ENCODE data around the gene WBP2. TPM values are rescaled to one million over a fixed set of nuclear protein-coding genes. Genes with fewer than 3 reads are reported as not detected.

WBP2 gene
- total and polyA plus RNA-seq, 2 of the 13 experiments (the other 11 are each of a cell fraction or from before 2014, with no cell fraction given): 29.2 to 29.5 TPM

GRCh38 chr17:75845058-75845711 is 9.9 kb downstream of the WBP2 start (continued):
- TF ChIP-seq ZNF605 (CRISPR knock-in tag; IDR thresholded peaks at IDR 0.05): peak; percentile 93
- no peak for TF ChIP-seq DNMT3B (CRISPR knock-in tag; conservative IDR thresholded peaks at IDR 0.05)
- no peak for TF ChIP-seq ATAD3A (CRISPR knock-in tag; IDR thresholded peaks at IDR 0.05)
- no peak for TF ChIP-seq ZNF33B (CRISPR knock-in tag; IDR thresholded peaks at IDR 0.05)
- TF ChIP-seq, protein P1, sequence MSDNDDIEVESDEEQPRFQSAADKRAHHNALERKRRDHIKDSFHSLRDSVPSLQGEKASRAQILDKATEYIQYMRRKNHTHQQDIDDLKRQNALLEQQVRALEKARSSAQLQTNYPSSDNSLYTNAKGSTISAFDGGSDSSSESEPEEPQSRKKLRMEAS (IDR thresholded peaks at IDR 0.05): peak; percentile 87
- peak; percentile 65; the same call in 1 of the 2 replicates for TF ChIP-seq ZBTB7A (CRISPR knock-in tag; IDR thresholded peaks at IDR 0.05)
- TF ChIP-seq ZNF746 (CRISPR knock-in tag; IDR thresholded peaks at IDR 0.05): no peak
- TF ChIP-seq ELF4 (CRISPR knock-in tag; IDR thresholded peaks at IDR 0.05; ENCODE audit: borderline replicate concordance): no peak
- TF ChIP-seq, protein P2, sequence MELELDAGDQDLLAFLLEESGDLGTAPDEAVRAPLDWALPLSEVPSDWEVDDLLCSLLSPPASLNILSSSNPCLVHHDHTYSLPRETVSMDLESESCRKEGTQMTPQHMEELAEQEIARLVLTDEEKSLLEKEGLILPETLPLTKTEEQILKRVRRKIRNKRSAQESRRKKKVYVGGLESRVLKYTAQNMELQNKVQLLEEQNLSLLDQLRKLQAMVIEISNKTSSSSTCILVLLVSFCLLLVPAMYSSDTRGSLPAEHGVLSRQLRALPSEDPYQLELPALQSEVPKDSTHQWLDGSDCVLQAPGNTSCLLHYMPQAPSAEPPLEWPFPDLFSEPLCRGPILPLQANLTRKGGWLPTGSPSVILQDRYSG (CRISPR knock-in tag; IDR thresholded peaks at IDR 0.05): no peak
- TF ChIP-seq ZNF570 (CRISPR knock-in tag; IDR thresholded peaks at IDR 0.05; ENCODE audit: borderline replicate concordance): no peak
- TF ChIP-seq GATAD2A (CRISPR knock-in tag; IDR thresholded peaks at IDR 0.05): peak; percentile 78
- peak; percentile 82 for TF ChIP-seq RAD21 (CRISPR knock-in tag; IDR thresholded peaks at IDR 0.05)
- TF ChIP-seq NFRKB (IDR thresholded peaks at IDR 0.05): no peak
- TF ChIP-seq CBFB (CRISPR knock-in tag; IDR thresholded peaks at IDR 0.05): no peak
- peak; percentile 88 for TF ChIP-seq KDM2A (CRISPR knock-in tag; IDR thresholded peaks at IDR 0.05; ENCODE audit: borderline replicate concordance, low read depth)
- TF ChIP-seq RAD51 (IDR thresholded peaks at IDR 0.05; ENCODE audit: borderline replicate concordance): no peak
- TF ChIP-seq MTERF4 (CRISPR knock-in tag; IDR thresholded peaks at IDR 0.05): 0 out of 2 replicates have a peak, but pooled peaks have one; percentile 12
- peak; percentile 38; the same call in 1 of the 2 replicates for TF ChIP-seq ZC3H4 (CRISPR knock-in tag; IDR thresholded peaks at IDR 0.05; ENCODE audit: borderline replicate concordance)
- 0 out of 2 replicates have a peak, but pooled peaks have one; percentile 32 for TF ChIP-seq RELA (CRISPR knock-in tag; IDR thresholded peaks at IDR 0.05)
- 0 out of 2 replicates have a peak, but pooled peaks have one; percentile 7 for TF ChIP-seq JUND (CRISPR knock-in tag; IDR thresholded peaks at IDR 0.05)
- TF ChIP-seq ZNF430 (CRISPR knock-in tag; IDR thresholded peaks at IDR 0.05): peak; percentile 67
- no peak for TF ChIP-seq ZNF816 (CRISPR knock-in tag; IDR thresholded peaks at IDR 0.05; ENCODE audit: borderline replicate concordance)
- TF ChIP-seq CREB1 (IDR thresholded peaks at IDR 0.05): peak; percentile 82
- TF ChIP-seq CREB1 (CRISPR knock-in tag; IDR thresholded peaks at IDR 0.05): no peak
- TF ChIP-seq NKX3-1 (CRISPR knock-in tag; IDR thresholded peaks at IDR 0.05): no peak
- no peak for TF ChIP-seq GATA4 (IDR thresholded peaks at IDR 0.05; ENCODE audit: borderline replicate concordance, low read depth)
- TF ChIP-seq KAT8 (CRISPR knock-in tag; IDR thresholded peaks at IDR 0.05): peak; percentile 16; the same call in 1 of the 2 replicates
- peak; percentile 44; the same call in 1 of the 2 replicates for TF ChIP-seq ZNF441 (CRISPR knock-in tag; IDR thresholded peaks at IDR 0.05; ENCODE audit: borderline replicate concordance)
- TF ChIP-seq TBP (CRISPR knock-in tag; IDR thresholded peaks at IDR 0.05): no peak
- TF ChIP-seq THAP11 (CRISPR knock-in tag; IDR thresholded peaks at IDR 0.05): peak; percentile 52; the same call in 1 of the 2 replicates
- peak; percentile 97 for TF ChIP-seq AKAP8 (CRISPR knock-in tag; IDR thresholded peaks at IDR 0.05)
- peak; percentile 70 for TF ChIP-seq IRF2 (CRISPR knock-in tag; IDR thresholded peaks at IDR 0.05)
- TF ChIP-seq ISL2 (CRISPR knock-in tag; IDR thresholded peaks at IDR 0.05): peak; percentile 40
- TF ChIP-seq EEA1 (CRISPR knock-in tag; IDR thresholded peaks at IDR 0.05; ENCODE audit: borderline replicate concordance): 0 out of 2 replicates have a peak, but pooled peaks have one; percentile 49
- no peak for TF ChIP-seq ZNF446 (CRISPR knock-in tag; IDR thresholded peaks at IDR 0.05)

All from HepG2 (cell line).